ELR (cell line): ENCODE measurements around the gene METTL13.

ENCODE experiments used
- DNase-seq: peaks from one replicate; pipeline ENCODE4 v3.0.0-alpha.2; 2015; ENCODE audit warnings: low read depth

The METTL13 gene, protein sequence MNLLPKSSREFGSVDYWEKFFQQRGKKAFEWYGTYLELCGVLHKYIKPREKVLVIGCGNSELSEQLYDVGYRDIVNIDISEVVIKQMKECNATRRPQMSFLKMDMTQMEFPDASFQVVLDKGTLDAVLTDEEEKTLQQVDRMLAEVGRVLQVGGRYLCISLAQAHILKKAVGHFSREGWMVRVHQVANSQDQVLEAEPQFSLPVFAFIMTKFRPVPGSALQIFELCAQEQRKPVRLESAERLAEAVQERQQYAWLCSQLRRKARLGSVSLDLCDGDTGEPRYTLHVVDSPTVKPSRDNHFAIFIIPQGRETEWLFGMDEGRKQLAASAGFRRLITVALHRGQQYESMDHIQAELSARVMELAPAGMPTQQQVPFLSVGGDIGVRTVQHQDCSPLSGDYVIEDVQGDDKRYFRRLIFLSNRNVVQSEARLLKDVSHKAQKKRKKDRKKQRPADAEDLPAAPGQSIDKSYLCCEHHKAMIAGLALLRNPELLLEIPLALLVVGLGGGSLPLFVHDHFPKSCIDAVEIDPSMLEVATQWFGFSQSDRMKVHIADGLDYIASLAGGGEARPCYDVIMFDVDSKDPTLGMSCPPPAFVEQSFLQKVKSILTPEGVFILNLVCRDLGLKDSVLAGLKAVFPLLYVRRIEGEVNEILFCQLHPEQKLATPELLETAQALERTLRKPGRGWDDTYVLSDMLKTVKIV

GRCh38 chr1:171781176-171781875 is at the start of gene METTL13:
Gene METTL13 (plus strand): TSS chr1:171781660. CDS start chr1:171781968, 308 bp downstream.
- DNase-seq = peak; percentile 99

DNA sequence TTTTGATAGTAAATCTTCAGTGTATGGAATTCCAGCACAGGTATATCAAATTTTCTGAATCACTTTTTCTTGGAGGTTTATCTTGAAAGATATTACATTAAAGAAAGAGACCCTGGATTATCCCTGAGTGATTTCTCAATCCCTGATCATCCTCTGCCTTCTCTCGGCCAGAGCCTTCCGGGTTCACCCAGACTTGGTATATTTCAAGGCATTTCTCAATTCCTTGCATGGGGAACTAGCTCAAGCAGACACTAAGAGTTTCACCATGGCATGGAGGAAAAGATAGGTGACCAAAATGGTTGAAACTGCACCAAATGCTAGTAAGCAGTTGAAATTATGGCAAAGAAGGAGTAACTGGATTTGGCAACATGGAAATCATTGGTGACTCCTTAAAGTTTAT is 45.3 kb upstream of the METTL13 start:
- no peak for DNase-seq

- peak; percentile 71 for DNase-seq
These were observed 42.5 kb upstream of the METTL13 start for GRCh38 chr1:171738911-171739310.

GRCh38 chr1:171739656-171740055 is 41.8 kb upstream of the METTL13 start:
- peak; percentile 72 for DNase-seq

- DNase-seq = peak; percentile 45
These were observed 41.0 kb upstream of the METTL13 start for GRCh38 chr1:171740356-171740863.

- DNase-seq = peak; percentile 58
These were observed 40.2 kb upstream of the METTL13 start for GRCh38 chr1:171740987-171741871.

DNA sequence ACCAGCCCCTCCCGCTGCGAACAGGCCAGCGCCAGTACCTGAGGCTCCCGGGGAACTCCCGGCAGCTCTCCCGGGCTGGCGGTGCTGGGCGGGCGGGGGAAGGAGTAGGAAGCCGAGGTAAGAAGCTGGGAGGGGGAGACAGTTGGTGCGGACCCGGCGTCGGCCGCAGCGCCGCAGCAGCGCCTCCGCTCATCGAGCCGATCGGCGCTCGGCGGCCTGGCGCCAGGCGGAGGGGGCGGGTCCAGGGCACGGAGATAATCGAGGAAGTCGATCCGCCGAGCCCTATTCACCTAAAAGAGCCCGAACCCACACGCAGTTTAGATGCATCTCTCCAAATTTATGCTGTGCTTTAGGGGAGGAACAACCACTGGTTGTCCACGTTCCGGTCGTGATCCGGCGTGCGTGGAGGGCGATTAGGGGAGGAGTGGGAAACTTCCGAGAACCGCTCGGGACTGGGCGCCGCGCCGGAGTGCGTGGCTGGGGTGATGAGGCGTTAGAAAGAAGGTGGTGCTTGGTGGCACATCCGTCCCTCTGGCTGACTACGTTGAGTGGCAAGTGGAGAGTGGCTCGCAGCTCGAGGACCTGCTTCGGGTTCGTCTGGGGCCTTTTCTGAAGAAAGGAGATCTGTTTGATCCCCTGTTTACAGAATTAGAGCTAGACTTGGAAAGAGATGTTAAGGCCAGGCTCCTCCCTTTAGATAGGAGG is 39.4 kb upstream of the METTL13 start, which contains the start of gene VAMP4:
Gene VAMP4 (minus strand): TSS at position 194 of the 705 bp plus-strand sequence. CDS start 3,651 bp downstream, outside the sequence.
- peak; percentile 88 for DNase-seq

- peak; percentile 71 for DNase-seq
These were observed 38.9 kb upstream of the METTL13 start for GRCh38 chr1:171742577-171742922.

GRCh38 chr1:171743081-171743870 is 38.2 kb upstream of the METTL13 start:
- DNase-seq = peak; percentile 91

- DNase-seq = no peak
These were observed 36.5 kb upstream of the METTL13 start for GRCh38 chr1:171744986-171745385.

GRCh38 chr1:171748651-171749050 is 32.8 kb upstream of the METTL13 start:
- no peak for DNase-seq

DNA sequence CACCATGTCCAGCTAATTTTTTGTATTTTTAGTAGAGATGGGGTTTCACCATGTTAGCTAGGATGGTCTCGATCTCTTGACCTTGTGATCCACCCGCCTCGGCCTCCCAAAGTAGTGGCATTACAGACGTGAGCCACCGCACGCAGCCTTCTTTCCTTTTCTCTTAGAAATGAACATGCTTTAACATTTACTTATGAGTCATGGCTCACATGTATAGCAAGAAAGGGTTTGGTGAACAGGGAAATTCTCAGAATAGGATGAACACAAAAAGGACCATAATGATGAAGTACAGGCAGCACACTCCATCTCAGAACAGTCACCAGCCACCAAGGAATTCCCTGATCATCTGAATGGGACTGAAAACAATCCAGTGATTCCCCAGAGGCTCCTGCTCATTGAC is 30.2 kb upstream of the METTL13 start:
- DNase-seq = no peak

- DNase-seq = no peak
These were observed 28.3 kb upstream of the METTL13 start for GRCh38 chr1:171753182-171753581.

DNA sequence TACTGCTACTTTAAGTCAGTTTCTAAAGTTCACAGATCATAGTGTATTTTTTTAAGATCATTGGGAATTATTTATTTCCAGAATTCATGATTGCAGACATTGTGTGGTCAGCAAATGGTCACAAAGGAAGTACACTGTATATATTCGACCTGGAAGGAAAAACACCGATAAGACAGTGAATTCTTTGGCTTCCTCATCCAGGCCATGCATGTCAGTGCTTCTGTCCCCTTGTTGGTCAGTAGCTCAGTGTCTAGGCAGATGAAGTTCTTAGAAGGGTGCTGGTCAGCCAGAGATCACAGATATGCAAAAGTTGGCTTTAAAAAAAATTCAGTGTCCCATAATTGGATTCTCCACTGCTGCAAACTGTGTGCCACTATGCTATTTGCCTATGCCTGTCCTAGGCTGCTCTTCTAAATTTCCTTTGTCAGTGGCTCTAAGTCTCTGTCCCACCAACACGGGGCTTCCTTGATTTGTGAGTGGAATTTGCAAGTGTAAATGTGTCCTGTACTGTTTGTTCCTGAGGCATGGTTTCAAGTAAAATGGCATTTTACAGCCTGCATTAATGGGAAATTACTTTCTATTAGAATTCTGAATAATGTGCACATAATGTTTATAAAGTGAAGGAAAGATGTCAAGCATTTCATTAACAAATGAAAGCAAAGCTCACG is 27.6 kb upstream of the METTL13 start:
- DNase-seq = no peak

DNA sequence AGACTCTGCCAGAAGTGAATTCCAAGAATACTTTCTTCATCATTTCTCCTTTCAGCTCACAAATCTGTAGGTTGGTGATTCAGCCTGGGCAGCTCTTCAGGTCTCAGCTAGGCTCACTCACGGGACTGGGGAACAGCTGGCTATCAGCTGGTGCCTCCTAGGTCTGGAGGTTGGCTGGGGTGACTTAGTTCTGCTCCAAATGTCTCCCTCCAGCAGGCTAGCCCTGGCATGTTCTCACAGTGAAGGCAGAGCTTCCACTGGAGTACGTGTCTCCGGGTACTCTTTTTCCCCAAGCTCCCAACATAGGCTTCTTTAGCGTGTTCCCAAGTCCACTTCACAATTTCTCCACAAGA is 27.1 kb upstream of the METTL13 start:
- DNase-seq = peak; percentile 53

DNA sequence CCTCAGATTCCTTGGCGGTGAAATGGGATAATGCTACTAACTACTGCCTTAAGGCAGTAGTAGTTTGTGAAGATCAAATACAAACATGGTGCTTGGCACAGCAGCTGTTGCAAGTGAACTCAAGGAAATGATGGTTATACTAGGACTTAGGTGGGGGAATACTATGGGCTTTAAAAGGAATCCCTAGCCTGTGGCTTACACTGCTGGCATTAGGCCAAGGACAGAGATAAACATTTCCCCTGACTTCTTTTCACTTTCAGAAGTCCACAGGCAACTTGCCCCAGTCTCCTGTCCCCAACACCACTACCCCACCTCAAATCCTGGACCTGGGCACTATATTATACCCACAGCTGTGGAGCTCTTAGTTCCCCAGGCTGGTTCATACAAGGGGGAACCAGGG is 26.5 kb upstream of the METTL13 start:
- no peak for DNase-seq

DNA sequence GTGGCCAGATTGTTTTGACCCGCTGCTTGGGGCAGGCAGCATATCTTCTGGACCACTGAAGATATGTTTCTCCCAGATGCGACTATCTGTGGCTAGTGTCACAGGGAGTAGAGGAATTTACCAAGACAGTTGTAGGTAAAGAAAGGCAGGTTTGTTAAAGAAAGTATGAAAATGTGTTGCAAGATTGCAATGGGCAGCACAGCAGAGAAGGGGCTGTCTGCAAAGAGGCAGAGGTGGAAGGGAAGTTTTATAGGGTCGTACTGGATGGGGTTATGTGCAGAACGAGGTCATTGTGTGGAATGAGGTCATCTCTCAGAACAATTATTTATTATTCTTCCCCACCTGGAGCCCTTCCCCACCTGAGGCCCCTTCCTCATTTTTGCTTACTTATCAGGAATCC is 24.6 kb upstream of the METTL13 start:
- no peak for DNase-seq

GRCh38 chr1:171758011-171758410 is 23.4 kb upstream of the METTL13 start:
- DNase-seq = no peak

DNA sequence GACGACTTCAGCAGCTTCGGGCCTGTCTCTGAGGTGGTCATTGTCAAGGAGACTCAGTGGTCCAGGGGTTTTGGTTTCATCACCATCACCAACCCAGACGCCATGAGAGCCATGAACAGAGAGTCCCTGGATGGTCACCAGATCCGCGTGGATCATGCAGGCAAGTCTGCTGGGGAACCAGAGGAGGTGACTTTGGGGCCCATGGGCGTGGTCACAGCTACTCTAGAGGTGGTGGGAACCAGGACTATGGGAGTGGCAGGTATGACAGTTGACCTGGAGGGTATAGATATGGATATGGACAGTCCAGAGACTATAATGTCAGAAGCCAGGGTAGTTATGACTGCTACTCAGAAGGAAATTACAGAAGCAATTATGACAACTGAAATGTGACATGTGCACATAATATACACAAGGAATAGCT is 19.3 kb upstream of the METTL13 start:
- DNase-seq = no peak

- no peak for DNase-seq
These were observed 17.7 kb upstream of the METTL13 start for GRCh38 chr1:171763764-171764163.
